ENCODE results near the gene WBP1. TPM values are rescaled to one million over a fixed set of nuclear protein-coding genes. Genes with fewer than 3 reads are reported as not detected.
A peak's percentile ranks its signal among the peaks of the same experiment; 100 is the strongest.
"Not testable (repeated sequence)": the region's sequence is repeated elsewhere in the genome, so short reads cannot be mapped to it uniquely, and the experiment has no call there.

The WBP1 gene
- 10 to 100 TPM; 48.4 to 56.6 TPM for total RNA-seq
- long read RNA-seq, partial matches to known transcripts, result 0 of 7 reads
- long read RNA-seq, other reads (novel, unspliced or antisense), result 1 of 7 reads

- DNase-seq (peak; percentile 98 to 100), ATAC-seq (peak; percentile 79)
- intact Hi-C loops (cut with DNase I, micrococcal nuclease), result no loop called here
Observed at GRCh38 chr2:74458132-74458937, at the start of gene WBP1. Gene WBP1 (plus strand): TSS chr2:74458438. CDS start chr2:74458603, 165 bp downstream.

GRCh38 chr2:74413001-74413698 lies 45.1 kb upstream of the WBP1 start:
- ATAC-seq (peak; percentile 78), DNase-seq (no peak)
- intact Hi-C loops (cut with DNase I, micrococcal nuclease), result no loop called here

- intact Hi-C loops (cut with DNase I, micrococcal nuclease), result no loop called here
- no peak for DNase-seq
- no peak for ATAC-seq
Observed at GRCh38 chr2:74414441-74414840, 43.8 kb upstream of the WBP1 start.

GRCh38 chr2:74414881-74415761 lies 43.1 kb upstream of the WBP1 start:
- peak in 1 of 2 donors; percentile 62 for DNase-seq

GRCh38 chr2:74415762-74416395 lies 42.4 kb upstream of the WBP1 start:
- intact Hi-C loops (cut with DNase I, micrococcal nuclease), result no loop called here
- ATAC-seq (no peak), DNase-seq (no peak)

More at GRCh38 chr2:74414881-74415761, 43.1 kb upstream of the WBP1 start:
- intact Hi-C loops (cut with DNase I, micrococcal nuclease), result no loop called here
- ATAC-seq, result peak; percentile 54

- intact Hi-C loops (cut with DNase I, micrococcal nuclease), result no loop called here
- DNase-seq, result no peak
- no peak for ATAC-seq
Observed at GRCh38 chr2:74416778-74417177, 41.5 kb upstream of the WBP1 start.

GRCh38 chr2:74417197-74417596 lies 41.0 kb upstream of the WBP1 start:
- no peak for ATAC-seq
- DNase-seq, result no peak
- intact Hi-C loops (cut with DNase I, micrococcal nuclease), result no loop called here

GRCh38 chr2:74417763-74418162 lies 40.5 kb upstream of the WBP1 start:
- intact Hi-C loops (cut with DNase I, micrococcal nuclease), result no loop called here
- DNase-seq (no peak), ATAC-seq (no peak)

GRCh38 chr2:74418312-74418711 lies 39.9 kb upstream of the WBP1 start:
- ATAC-seq (no peak), DNase-seq (no peak)
- intact Hi-C loops (cut with DNase I, micrococcal nuclease), result no loop called here

- intact Hi-C loops (cut with DNase I, micrococcal nuclease), result no loop called here
- no peak for DNase-seq
- ATAC-seq, result no peak
Observed at GRCh38 chr2:74419345-74419744, 38.9 kb upstream of the WBP1 start.

- intact Hi-C loops (cut with DNase I, micrococcal nuclease), result no loop called here
- ATAC-seq, result no peak
- DNase-seq, result no peak
Observed at GRCh38 chr2:74420006-74420405, 38.2 kb upstream of the WBP1 start.

- DNase-seq; ATAC-seq; intact Hi-C loops (cut with DNase I, micrococcal nuclease): not testable (repeated sequence)
Observed at GRCh38 chr2:74420443-74421103, 37.7 kb upstream of the WBP1 start.

- ATAC-seq (peak; percentile 85), DNase-seq (peak; percentile 82 to 92)
- intact Hi-C loops (cut with DNase I, micrococcal nuclease), result no loop called here
Observed at GRCh38 chr2:74421221-74421870, 36.9 kb upstream of the WBP1 start, which contains the start of the genes C2orf81 and WDR54. Gene C2orf81 (minus strand): TSS chr2:74421619. CDS start chr2:74421560, 59 bp downstream. Gene WDR54 (plus strand): TSS chr2:74421730. CDS start chr2:74422154, 424 bp downstream.

GRCh38 chr2:74423231-74424095 lies 34.8 kb upstream of the WBP1 start:
- intact Hi-C loops (cut with DNase I, micrococcal nuclease), result no loop called here
- no peak for ATAC-seq
- no peak for DNase-seq

GRCh38 chr2:74424139-74424992 lies 33.9 kb upstream of the WBP1 start:
- ATAC-seq, result no peak
- no peak for DNase-seq
- intact Hi-C loops (cut with DNase I, micrococcal nuclease), result no loop called here

- intact Hi-C loops (cut with DNase I, micrococcal nuclease), result no loop called here
- DNase-seq (no peak), ATAC-seq (no peak)
Observed at GRCh38 chr2:74424995-74425406, 33.2 kb upstream of the WBP1 start.

Data from left colon (tissue), 2 donors.